K562 (cell line): ENCODE data around the gene CCDC92. TPM values are rescaled to one million over a fixed set of nuclear protein-coding genes. Genes with fewer than 3 reads are reported as not detected.

ENCODE experiments used
- MCM7 ChIP-seq, 2 experiments: fragments of 450-650 bp; IDR thresholded peaks; 2 replicates each; pipeline ENCODE4 v1.6.1; 2016 to 2018
- SMARCA5 ChIP-seq: fragments of 450-650 bp; IDR thresholded peaks from 2 replicates; pipeline ENCODE4 v1.6.1; 2016
- USF2 ChIP-seq: sonication (generic); formaldehyde crosslinking; IDR thresholded peaks from 2 replicates; pipeline ENCODE4 v1.5.0; 2020; ENCODE audit warnings: missing genetic modification reagents
- ZBTB40 ChIP-seq, 2 experiments: fragments of 450-650 bp in 1 of 2; sonication (generic) in 1 of 2; formaldehyde crosslinking in 1 of 2; IDR thresholded peaks; 2 replicates each; pipeline versions ENCODE4 v1.7.1 to v1.9.0; 2016 to 2022; ENCODE audit warnings: inconsistent platforms in 1 of 2, mild to moderate bottlenecking in 1 of 2, missing genetic modification reagents in 1 of 2
- ZSCAN32 ChIP-seq: fragments of 450-650 bp; formaldehyde crosslinking; IDR thresholded peaks from 2 replicates; pipeline ENCODE4 v1.4.0; 2020; ENCODE audit warnings: mild to moderate bottlenecking, moderate library complexity
- polyA plus RNA-seq, 8 experiments: library from polyadenylated mRNA; depleted of rRNA in 4 of 8; stranded (reverse) in 5 of 8; unstranded in 3 of 8; fragments of >200 nt; fragmentation: Nextera tagmentation in 2 of 8; fragmentation: Illumina TruSeq in 1 of 8; extraction: Ambion mirVana in 2 of 8; extraction: Trizol in 1 of 8; gene quantifications; 2 replicates each; pipeline versions ENCODE4 v1.2.1 to v1.2.3, GENCODE V29; 2011 to 2014; ENCODE audit warnings: inconsistent platforms in 1 of 8, missing spikeins in 1 of 8
- total RNA-seq, 7 experiments: library from RNA; depleted of rRNA in 6 of 7; stranded (reverse); fragments of >200 nt in 6 of 7; fragmentation: Illumina TruSeq in 2 of 7; extraction: Trizol in 2 of 7; gene quantifications; 2 replicates each; pipeline versions ENCODE4 v1.2.1 to v1.2.3, GENCODE V29; 2011 to 2021; ENCODE audit warnings: low replicate concordance in 1 of 7
- TF ChIP-seq, protein P1 (sequence below): fragments of 250-450 bp; sonication (Bioruptor Pico); IDR thresholded peaks from 2 replicates; pipeline ENCODE4 v1.4.0; 2020
- TF ChIP-seq, protein P2 (sequence below), 3 experiments: IDR thresholded peaks in 2 of 3; conservative IDR thresholded peaks in 1 of 3; 2 replicates each; pipeline ENCODE4 v1.5.1; 2011 to 2012; ENCODE audit warnings: low read length in 3 of 3, mild to moderate bottlenecking in 3 of 3, control low read depth in 2 of 3, improper control_type of control experiment in 1 of 3, inconsistent platforms in 1 of 3, low read depth in 1 of 3, mixed read lengths in 1 of 3, moderate library complexity in 1 of 3; ENCODE audit not compliant: insufficient read depth in 2 of 3

CCDC92 gene
- total and polyA plus RNA-seq, 9 of the 15 experiments (the other 6 are each of a cell fraction or from before 2014, with no cell fraction given) = 0.27 to 5.9 (median 2.1) TPM

DNA sequence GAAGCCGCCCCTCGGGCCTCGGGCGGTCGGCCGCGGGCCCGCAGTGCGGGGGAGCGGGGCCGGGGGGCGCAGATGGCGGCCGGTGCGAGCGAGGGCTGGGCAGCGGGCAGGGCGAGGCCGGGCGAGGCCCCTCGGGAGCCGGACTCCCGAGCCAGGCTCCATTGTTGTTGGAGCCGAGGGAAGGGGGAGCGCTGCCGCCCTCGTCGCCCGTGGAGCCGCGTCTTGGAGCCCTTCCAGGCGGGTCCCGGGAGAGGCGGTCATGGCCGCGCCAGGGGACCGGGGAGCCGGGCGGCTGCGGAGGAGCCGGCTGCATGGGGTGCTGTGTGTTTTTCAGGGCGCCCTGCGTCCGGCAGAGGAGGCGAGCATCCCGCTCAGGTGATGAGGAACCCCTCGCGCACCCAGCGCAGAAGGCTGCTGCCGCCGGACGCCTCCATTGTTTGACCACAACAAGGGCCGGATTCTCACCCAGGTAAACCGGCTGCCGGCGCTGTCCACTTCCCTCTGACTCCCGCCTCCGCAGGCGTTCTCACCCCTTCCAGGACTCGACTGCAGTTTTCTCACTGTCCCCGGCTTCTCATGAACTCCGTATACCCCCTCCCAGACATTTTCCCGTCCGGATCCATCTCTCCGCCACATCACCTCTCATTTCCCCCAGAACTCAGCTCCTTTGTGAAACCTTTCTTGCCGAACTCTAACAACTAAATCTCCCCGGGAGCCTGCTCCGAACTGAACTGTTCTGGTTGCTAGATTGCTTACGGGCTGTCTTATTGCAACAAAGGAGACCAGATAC is 1.1 kb upstream of the CCDC92 start (continued):
- TF ChIP-seq ZBTB40 (IDR thresholded peaks at IDR 0.05) (0 out of 2 replicates have a peak, but pooled peaks have one; percentile 35), ZBTB40 (CRISPR knock-in tag; IDR thresholded peaks at IDR 0.05) (no peak), MCM7 (IDR thresholded peaks at IDR 0.05) (no peak), SMARCA5 (no peak), USF2 (CRISPR knock-in tag) (no peak), ZSCAN32 (CRISPR knock-in tag) (no peak)
- TF ChIP-seq, protein P1, sequence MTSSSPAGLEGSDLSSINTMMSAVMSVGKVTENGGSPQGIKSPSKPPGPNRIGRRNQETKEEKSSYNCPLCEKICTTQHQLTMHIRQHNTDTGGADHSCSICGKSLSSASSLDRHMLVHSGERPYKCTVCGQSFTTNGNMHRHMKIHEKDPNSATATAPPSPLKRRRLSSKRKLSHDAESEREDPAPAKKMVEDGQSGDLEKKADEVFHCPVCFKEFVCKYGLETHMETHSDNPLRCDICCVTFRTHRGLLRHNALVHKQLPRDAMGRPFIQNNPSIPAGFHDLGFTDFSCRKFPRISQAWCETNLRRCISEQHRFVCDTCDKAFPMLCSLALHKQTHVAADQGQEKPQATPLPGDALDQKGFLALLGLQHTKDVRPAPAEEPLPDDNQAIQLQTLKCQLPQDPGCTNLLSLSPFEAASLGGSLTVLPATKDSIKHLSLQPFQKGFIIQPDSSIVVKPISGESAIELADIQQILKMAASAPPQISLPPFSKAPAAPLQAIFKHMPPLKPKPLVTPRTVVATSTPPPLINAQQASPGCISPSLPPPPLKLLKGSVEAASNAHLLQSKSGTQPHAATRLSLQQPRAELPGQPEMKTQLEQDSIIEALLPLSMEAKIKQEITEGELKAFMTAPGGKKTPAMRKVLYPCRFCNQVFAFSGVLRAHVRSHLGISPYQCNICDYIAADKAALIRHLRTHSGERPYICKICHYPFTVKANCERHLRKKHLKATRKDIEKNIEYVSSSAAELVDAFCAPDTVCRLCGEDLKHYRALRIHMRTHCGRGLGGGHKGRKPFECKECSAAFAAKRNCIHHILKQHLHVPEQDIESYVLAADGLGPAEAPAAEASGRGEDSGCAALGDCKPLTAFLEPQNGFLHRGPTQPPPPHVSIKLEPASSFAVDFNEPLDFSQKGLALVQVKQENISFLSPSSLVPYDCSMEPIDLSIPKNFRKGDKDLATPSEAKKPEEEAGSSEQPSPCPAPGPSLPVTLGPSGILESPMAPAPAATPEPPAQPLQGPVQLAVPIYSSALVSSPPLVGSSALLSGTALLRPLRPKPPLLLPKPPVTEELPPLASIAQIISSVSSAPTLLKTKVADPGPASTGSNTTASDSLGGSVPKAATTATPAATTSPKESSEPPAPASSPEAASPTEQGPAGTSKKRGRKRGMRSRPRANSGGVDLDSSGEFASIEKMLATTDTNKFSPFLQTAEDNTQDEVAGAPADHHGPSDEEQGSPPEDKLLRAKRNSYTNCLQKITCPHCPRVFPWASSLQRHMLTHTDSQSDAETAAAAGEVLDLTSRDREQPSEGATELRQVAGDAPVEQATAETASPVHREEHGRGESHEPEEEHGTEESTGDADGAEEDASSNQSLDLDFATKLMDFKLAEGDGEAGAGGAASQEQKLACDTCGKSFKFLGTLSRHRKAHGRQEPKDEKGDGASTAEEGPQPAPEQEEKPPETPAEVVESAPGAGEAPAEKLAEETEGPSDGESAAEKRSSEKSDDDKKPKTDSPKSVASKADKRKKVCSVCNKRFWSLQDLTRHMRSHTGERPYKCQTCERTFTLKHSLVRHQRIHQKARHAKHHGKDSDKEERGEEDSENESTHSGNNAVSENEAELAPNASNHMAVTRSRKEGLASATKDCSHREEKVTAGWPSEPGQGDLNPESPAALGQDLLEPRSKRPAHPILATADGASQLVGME = 0 out of 2 replicates have a peak, but pooled peaks have one; percentile 66
- TF ChIP-seq, protein P2, sequence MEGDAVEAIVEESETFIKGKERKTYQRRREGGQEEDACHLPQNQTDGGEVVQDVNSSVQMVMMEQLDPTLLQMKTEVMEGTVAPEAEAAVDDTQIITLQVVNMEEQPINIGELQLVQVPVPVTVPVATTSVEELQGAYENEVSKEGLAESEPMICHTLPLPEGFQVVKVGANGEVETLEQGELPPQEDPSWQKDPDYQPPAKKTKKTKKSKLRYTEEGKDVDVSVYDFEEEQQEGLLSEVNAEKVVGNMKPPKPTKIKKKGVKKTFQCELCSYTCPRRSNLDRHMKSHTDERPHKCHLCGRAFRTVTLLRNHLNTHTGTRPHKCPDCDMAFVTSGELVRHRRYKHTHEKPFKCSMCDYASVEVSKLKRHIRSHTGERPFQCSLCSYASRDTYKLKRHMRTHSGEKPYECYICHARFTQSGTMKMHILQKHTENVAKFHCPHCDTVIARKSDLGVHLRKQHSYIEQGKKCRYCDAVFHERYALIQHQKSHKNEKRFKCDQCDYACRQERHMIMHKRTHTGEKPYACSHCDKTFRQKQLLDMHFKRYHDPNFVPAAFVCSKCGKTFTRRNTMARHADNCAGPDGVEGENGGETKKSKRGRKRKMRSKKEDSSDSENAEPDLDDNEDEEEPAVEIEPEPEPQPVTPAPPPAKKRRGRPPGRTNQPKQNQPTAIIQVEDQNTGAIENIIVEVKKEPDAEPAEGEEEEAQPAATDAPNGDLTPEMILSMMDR (IDR thresholded peaks at IDR 0.05 in 2 of 3, conservative IDR thresholded peaks at IDR 0.05 in 1 of 3; ENCODE audit: insufficient read depth in 2 of 3, low read depth in 1 of 3, low read length in 3 of 3) = 0 out of 6 replicates have a peak, but pooled peaks of 1 of the 3 experiments have one; percentile 5
